PFSK-1 (cell line): ENCODE data around the gene HEMK1.

Source experiments
- FOXP2 ChIP-seq: optimal IDR thresholded peaks from 2 replicates; pipeline ENCODE3; 2011; ENCODE audit warnings: borderline replicate concordance, control low read depth, inconsistent platforms; ENCODE audit not compliant: insufficient read depth; ENCODE audit errors: extremely low read length, extremely low read depth
- POLR2AphosphoS5 ChIP-seq: IDR thresholded peaks from 2 replicates; pipeline ENCODE4 v1.6.1; 2012; ENCODE audit warnings: low read depth, mild to moderate bottlenecking, control low read depth, low read length, moderate library complexity
- SIN3A ChIP-seq: IDR thresholded peaks from 2 replicates; pipeline ENCODE4 v1.6.1; 2012; ENCODE audit warnings: mild to moderate bottlenecking, low read length, moderate library complexity, borderline replicate concordance; ENCODE audit not compliant: insufficient read depth
- TAF1 ChIP-seq: IDR thresholded peaks from 2 replicates; pipeline ENCODE4 v1.6.1; 2012; ENCODE audit warnings: low read length, control low read depth, borderline replicate concordance; ENCODE audit not compliant: insufficient read depth
- TF ChIP-seq, protein P1 (sequence below), 2 experiments: IDR thresholded peaks; 2 replicates each; pipeline versions ENCODE4 v1.6.1 to v1.8.0; 2011 to 2012; ENCODE audit warnings: low read depth in 2 of 2, low read length in 2 of 2, control low read depth in 1 of 2, inconsistent platforms in 1 of 2, mild to moderate bottlenecking in 1 of 2, moderate library complexity in 1 of 2; ENCODE audit not compliant: insufficient read depth in 1 of 2

HEMK1 gene

DNA sequence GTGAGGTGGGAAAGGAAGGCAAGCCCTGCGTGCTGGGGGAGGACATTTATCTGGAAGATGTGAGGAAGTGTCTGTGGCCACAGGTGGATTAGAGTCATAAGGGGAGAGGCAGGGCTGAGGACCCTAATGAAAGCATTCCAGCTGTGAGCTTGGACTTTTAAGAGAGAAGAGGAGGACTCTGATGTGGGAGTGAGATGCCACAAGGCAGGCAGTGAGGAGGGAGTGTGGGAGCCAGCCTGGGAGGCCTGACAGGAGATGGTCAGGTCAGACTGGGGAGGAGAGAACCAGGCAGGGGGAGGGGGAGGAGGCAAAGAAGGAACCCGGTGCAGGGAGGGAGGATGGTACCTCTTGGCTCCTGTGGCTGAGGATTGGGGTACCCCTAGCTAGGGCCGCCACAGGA is 68.6 kb downstream of the HEMK1 start:
- no peak for TF ChIP-seq POLR2AphosphoS5
- no peak for TF ChIP-seq SIN3A
- TF ChIP-seq TAF1: no peak
- TF ChIP-seq, protein P1, sequence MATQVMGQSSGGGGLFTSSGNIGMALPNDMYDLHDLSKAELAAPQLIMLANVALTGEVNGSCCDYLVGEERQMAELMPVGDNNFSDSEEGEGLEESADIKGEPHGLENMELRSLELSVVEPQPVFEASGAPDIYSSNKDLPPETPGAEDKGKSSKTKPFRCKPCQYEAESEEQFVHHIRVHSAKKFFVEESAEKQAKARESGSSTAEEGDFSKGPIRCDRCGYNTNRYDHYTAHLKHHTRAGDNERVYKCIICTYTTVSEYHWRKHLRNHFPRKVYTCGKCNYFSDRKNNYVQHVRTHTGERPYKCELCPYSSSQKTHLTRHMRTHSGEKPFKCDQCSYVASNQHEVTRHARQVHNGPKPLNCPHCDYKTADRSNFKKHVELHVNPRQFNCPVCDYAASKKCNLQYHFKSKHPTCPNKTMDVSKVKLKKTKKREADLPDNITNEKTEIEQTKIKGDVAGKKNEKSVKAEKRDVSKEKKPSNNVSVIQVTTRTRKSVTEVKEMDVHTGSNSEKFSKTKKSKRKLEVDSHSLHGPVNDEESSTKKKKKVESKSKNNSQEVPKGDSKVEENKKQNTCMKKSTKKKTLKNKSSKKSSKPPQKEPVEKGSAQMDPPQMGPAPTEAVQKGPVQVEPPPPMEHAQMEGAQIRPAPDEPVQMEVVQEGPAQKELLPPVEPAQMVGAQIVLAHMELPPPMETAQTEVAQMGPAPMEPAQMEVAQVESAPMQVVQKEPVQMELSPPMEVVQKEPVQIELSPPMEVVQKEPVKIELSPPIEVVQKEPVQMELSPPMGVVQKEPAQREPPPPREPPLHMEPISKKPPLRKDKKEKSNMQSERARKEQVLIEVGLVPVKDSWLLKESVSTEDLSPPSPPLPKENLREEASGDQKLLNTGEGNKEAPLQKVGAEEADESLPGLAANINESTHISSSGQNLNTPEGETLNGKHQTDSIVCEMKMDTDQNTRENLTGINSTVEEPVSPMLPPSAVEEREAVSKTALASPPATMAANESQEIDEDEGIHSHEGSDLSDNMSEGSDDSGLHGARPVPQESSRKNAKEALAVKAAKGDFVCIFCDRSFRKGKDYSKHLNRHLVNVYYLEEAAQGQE (IDR thresholded peaks at IDR 0.05; ENCODE audit: insufficient read depth in 1 of 2, low read depth in 2 of 2, low read length in 2 of 2): no peak
- TF ChIP-seq FOXP2: no peak

GRCh38 chr3:50639055-50639494 is 69.8 kb downstream of the HEMK1 start:
- TF ChIP-seq POLR2AphosphoS5 (no peak), SIN3A (no peak), FOXP2 (no peak), TAF1 (no peak)
- TF ChIP-seq, protein P1 (IDR thresholded peaks at IDR 0.05; ENCODE audit: insufficient read depth in 1 of 2, low read depth in 2 of 2, low read length in 2 of 2): no peak

- TF ChIP-seq TAF1 (no peak), FOXP2 (no peak)
These were observed 73.1 kb downstream of the HEMK1 start for GRCh38 chr3:50642382-50642781.

GRCh38 chr3:50644561-50644960 is 75.2 kb downstream of the HEMK1 start:
- TF ChIP-seq TAF1: no peak
- TF ChIP-seq, protein P1 (IDR thresholded peaks at IDR 0.05; ENCODE audit: insufficient read depth in 1 of 2, low read depth in 2 of 2, low read length in 2 of 2): no peak
- TF ChIP-seq FOXP2: no peak

DNA sequence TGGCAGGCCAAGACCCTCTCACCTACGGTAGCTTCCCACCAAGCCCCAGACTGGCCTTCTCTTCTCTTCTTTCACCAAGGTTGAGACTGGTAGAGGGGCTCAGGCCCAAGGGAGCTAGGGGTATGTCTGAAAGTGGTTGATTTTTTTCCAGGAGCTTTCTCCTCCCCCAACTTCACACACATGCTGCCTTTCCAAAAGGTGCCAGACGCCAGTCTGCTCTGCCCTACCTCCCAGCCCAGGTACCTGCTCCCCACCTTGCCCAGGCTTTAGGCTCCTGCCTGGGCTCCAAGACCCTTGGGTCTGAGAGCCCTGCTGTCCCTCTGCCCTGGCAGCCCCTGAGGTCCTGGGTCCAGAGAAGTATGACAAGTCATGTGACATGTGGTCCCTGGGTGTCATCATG is 76.1 kb downstream of the HEMK1 start:
- TF ChIP-seq TAF1: no peak
- TF ChIP-seq POLR2AphosphoS5: no peak
- no peak for TF ChIP-seq SIN3A
- TF ChIP-seq, protein P1 (IDR thresholded peaks at IDR 0.05; ENCODE audit: insufficient read depth in 1 of 2, low read depth in 2 of 2, low read length in 2 of 2): no peak
- no peak for TF ChIP-seq FOXP2
